ENCODE data around the gene DDX4.
"Not testable (repeated sequence)": the region's sequence is repeated elsewhere in the genome, so short reads cannot be mapped to it uniquely, and the experiment has no call there.

The DDX4 gene

GRCh38 chr5:55724281-55724680, 13.6 kb upstream of the DDX4 start:
- DNase-seq (ENCODE audit: low read depth), result no peak

- DNase-seq (ENCODE audit: low read depth), result no peak
Measured at GRCh38 chr5:55731848-55732247, 6.0 kb upstream of the DDX4 start.

GRCh38 chr5:55732585-55732984, 5.3 kb upstream of the DDX4 start:
- DNase-seq (ENCODE audit: low read depth), result no peak

DNA sequence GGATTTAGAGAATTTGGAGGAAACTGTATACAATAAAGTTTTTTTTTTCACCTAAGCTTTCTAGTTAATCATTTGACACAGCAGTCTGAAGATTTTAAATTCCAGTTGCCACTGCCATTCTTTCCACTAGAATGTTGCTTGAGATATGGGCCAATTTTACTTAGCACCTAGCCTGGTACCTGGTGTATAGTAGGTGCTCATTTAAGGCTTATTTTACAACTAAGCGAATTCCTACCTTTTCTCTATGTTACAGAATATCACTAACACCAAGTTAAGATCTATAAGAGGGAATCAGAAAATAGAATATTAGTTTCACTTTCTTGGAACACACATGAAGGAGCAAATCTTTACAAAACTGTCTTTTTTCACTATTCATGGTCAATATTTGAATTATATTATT, 3.2 kb upstream of the DDX4 start:
- DNase-seq (ENCODE audit: low read depth), result no peak

DNA sequence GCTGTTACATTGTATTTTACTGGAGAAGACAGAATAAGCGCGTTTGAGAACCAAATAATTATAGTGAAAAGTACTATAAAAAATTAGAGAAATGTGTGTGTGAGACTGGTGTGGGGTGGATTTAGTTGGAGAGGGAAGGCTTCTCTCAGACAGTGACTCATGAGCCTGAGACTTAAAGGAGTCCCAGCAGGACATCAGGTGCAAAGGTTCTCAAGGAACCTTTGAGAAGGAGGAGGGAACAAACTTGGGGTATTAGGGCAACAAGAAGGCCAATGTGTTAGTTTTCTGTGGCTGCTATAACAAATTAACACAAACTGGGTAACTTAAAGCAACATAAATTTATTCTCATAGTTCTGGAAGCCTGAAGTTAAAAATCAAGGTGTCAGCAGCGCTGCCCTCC, 4.9 kb downstream of the DDX4 start:
- DNase-seq (ENCODE audit: low read depth), result no peak

GRCh38 chr5:55747778-55748318, 10.0 kb downstream of the DDX4 start:
- no peak for DNase-seq (ENCODE audit: low read depth)

DNA sequence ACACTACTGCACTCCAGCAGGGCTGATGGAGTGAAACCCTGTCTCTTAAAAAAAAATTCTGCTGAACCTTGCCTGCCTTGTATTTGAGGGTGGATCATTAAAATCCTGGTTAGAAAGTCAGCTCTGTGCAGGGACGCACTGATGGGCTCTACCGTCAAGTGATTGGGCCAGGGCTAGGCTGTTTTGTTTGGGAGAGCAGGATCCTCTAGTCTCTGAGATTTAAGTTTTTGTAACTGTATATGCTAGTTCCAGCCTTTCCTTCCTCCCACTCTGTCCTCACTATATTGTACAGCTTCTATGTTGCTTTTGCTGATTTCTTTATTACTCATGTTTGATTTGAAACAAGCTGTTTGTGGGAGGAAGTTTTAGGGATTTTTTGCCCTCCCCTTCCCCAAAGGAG, 11.5 kb downstream of the DDX4 start:
- no peak for DNase-seq (ENCODE audit: low read depth)

GRCh38 chr5:55750063-55750462, 12.2 kb downstream of the DDX4 start:
- DNase-seq (ENCODE audit: low read depth), result no peak

DNA sequence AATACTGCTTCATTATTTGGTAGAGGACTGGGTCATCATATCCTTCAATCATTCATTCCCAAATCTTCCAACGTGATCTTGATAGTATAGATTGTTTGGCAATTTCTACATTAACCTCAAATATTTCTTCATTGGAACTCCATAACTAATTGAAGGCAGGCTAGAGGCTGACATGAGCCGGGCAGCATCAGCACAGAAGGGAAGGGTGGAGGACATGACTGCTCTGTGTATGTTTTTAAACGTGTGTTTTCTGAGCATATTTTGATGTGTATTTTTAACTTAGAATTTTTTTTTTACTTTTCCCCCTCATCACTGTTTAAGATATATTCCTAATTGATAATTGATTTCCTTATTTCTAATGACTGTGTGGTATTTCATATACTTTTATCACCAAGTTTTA, 12.6 kb downstream of the DDX4 start:
- DNase-seq (ENCODE audit: low read depth), result no peak

DNA sequence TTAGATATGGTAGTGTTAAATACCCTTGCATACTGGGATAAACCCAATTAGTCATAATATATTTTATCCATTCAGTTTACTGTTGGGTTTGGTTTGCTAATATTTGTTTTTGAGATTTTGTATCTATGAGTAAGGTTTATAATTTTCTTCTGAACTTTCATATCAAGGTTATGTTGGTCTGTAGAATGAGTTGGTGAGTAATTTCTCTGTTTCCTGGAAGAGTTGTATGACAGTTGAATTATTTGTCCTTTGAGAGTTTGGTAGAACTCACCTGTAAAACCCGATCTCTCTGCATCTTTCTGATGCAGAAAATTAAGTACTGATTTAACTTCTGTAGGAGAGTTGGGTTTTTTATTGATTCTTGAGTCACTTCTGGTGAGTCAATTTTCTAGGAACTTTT, 20.4 kb downstream of the DDX4 start:
- no peak for DNase-seq (ENCODE audit: low read depth)

DNA sequence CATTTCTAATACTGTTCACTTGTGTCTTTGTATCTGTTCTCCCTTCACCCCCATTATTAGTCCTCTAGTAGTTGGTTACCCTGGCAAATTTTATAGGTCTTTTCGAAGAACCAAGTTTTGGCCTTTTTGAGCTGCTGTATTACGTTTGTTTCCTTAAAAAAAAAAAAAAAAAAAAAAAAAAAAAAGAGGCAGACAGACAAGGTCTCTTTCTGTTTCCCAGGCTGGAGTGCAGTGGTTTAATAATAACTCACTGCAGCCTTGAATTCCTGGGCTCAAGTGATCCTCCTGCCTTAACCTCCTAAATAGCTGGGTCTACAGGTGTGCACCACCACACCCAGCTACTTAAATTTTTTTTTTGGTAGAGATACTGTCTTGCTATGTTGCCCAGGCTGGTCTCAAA, 20.9 kb downstream of the DDX4 start:
- DNase-seq (ENCODE audit: low read depth), result no peak

DNA sequence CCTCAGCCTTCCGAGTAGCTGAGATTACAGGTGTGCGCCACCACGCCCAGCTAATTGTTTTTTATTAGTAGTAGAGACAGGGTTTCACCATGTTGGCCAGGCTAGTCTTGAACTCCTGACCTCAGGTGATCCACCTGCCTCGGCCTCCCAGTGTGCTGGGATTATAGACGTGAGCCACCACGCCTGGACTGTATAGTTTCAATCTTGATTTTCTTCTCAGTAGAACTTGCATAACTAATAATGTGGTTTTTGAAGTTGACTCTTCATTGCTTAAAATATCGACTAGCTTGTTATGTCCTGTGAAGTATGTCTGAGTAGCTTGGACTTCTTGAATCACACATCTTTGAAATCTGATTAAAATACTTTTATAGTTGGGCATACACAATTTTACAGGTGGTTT, 23.9 kb downstream of the DDX4 start:
- not testable (repeated sequence) for DNase-seq (ENCODE audit: low read depth)

DNA sequence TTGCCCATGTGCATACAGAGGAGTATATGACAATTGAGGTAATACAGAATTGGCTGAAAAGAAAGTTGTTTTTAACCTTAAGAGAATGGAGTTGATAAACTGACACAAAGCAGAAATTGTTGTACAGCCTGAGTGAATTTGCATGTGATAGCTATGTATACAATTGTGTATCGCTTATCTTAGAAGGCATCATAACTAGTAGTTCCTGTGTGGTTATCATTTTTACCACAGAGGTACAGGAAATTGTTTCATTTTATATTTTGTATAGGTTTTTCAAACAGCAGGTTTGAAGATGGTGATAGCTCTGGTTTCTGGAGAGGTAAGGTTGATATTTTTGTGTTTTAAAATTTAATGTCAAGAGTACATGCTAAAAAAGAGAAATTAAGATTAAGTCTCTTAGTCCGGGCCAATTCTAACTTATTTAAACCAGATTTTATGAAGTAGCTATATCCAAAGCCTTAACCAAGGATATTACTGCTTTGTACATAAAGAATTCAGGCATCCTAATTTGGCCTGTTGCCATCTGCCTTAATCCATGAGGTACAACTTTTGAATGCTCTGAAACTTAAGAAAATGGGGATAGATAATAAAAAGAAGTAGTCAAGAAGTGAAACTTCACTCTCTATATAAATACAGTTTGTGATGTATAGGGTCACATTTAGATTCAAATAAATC, 26.0 kb downstream of the DDX4 start:
- no peak for DNase-seq (ENCODE audit: low read depth)

- no peak for DNase-seq (ENCODE audit: low read depth)
Measured at GRCh38 chr5:55768279-55768678, 30.4 kb downstream of the DDX4 start.

- DNase-seq (ENCODE audit: low read depth), result no peak
Measured at GRCh38 chr5:55771175-55771655, 33.4 kb downstream of the DDX4 start.

DNA sequence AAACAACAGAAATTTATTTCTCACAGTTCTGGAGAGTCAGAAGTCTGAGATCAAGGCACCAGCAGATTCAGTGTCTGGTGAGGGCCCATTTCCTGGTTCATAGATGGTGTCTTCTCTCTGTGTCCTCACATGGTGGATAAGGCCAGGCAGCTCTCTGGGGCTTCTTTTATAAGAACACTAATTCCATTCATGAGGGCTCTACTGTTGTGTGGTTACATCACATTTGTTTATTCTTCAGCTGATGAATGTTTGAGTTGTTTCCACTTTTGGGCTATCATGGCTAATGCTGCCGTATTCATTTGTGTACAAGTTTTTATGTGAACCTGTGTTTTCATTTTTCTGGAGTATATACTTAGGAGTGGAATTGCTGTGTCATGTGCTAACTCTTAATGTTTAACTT, 35.2 kb downstream of the DDX4 start:
- DNase-seq (ENCODE audit: low read depth), result no peak

GRCh38 chr5:55777332-55777731, 39.5 kb downstream of the DDX4 start:
- DNase-seq (ENCODE audit: low read depth), result no peak

GRCh38 chr5:55800924-55801323, 63.1 kb downstream of the DDX4 start:
- DNase-seq (ENCODE audit: low read depth), result no peak

DNA sequence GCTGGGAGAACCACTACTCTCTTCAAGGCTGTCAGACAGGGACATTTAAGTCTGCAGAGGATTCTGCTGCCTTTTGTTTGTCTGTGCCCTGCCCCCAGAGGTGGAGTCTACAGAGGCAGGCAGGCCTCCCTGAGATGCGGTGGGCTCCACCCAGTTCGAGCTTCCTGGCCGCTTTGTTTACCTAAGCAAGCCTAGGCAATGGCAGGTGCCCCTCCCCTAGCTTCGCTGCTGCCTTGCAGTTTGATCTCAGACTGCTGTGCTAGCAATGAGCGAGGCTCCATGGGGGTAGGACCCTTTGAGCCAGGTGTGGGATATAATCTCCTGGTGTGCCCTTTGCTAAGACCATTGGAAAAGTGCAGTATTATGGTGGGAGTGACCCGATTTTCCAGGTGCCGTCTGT, 71.0 kb downstream of the DDX4 start:
- not testable (repeated sequence) for DNase-seq (ENCODE audit: low read depth)

GRCh38 chr5:55815939-55816338, 78.1 kb downstream of the DDX4 start:
- not testable (repeated sequence) for DNase-seq (ENCODE audit: low read depth)

GRCh38 chr5:55816342-55816741, 78.5 kb downstream of the DDX4 start:
- no peak for DNase-seq (ENCODE audit: low read depth)

DNA sequence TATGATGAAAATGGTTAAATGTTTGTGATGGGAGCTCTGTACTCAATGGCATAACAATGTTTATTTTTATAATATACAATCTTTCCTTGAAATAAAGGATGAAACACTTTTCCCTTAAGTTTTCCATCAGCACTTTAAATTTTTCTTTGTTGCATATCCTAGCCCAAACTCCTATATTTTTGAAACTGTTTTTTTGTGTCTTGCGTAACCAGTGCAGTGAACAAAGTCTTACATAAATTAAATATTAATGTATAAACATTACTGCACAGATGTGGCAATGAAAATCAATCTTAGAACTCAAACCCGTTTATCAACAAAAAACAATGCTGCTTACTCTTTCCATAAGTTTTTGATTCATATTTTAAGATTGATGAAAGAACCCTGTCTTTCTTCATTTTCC, 79.2 kb downstream of the DDX4 start:
- DNase-seq (ENCODE audit: low read depth), result no peak

GRCh38 chr5:55820488-55820887, 82.6 kb downstream of the DDX4 start:
- DNase-seq (ENCODE audit: low read depth), result no peak

All from stimulated activated CD8-positive, alpha-beta memory T cell treated with anti-CD3 and anti-CD28 coated beads, Interleukin-4, amount 100 ng/mL, for 24 hours (primary cell).